HepG2 (cell line): ENCODE measurements around the gene FGFR2. TPM values are rescaled to one million over a fixed set of nuclear protein-coding genes. Genes with fewer than 3 reads are reported as not detected.

Experiments
- ATAC-seq: fragments of 200-7000 bp; cut with Tn5 transposase; 3 replicates; pipeline ENCODE4 v1.9.1; 2020; ENCODE audit warnings: mild to moderate bottlenecking, moderate library complexity
- BruUV-seq: library from RNA; stranded (reverse); fragments of 400-500 nt; replicated peaks from 2 replicates; lab custom pipeline; 2021; lab: Mats Ljungman, UMichigan
- CTCF ChIA-PET: fragments of 300-600 bp; formaldehyde crosslinking; extraction: SDS; loops from one replicate; lab custom pipeline; 2021; ENCODE audit warnings: low total read pairs, inconsistent platforms, low intra/inter-chr PET ratio; lab: Yijun Ruan, JAX
- POLR2A ChIA-PET: fragments of 350-600 bp; sonication (Branson Sonifier 250); formaldehyde crosslinking; loops from one replicate; lab custom pipeline; 2020; ENCODE audit warnings: antibody characterized with exemption, inconsistent platforms; lab: Yijun Ruan, JAX
- DNase-seq: peaks from one replicate; pipeline ENCODE4 v3.0.0-alpha.2; 2015; ENCODE audit warnings: low spot score
- FAIRE-seq: peaks from 3 replicates; lab custom pipeline; 2011; peaks lifted over from hg19 to GRCh38; lab: Jason Lieb, UNC
- H2AFZ ChIP-seq: one replicate; pipeline ENCODE4 v1.6.1; 2011; ENCODE audit warnings: low read length, inconsistent platforms
- H3K27ac ChIP-seq: fragments of 300-600 bp; 3 replicates; pipeline ENCODE4 v1.8.0; 2011; ENCODE audit warnings: mixed run types, mild to moderate bottlenecking, mixed read lengths, low read length, inconsistent platforms; ENCODE audit not compliant: insufficient read depth; ENCODE audit errors: extremely low read length
- H3K27me3 ChIP-seq, 2 experiments: fragments of 200-600 bp in 1 of 2; 2 replicates in 1 of 2; 3 replicates in 1 of 2; pipeline versions ENCODE4 v1.6.0 to v1.8.0; 2011; ENCODE audit warnings: low read length in 2 of 2, mild to moderate bottlenecking in 2 of 2, moderate library complexity in 2 of 2, inconsistent platforms in 1 of 2; ENCODE audit not compliant: insufficient read depth in 2 of 2, control insufficient read depth in 1 of 2
- H3K36me3 ChIP-seq, 2 experiments: fragments of 200-600 bp in 1 of 2; replicated peaks in 1 of 2; 2 replicates in 1 of 2; 3 replicates in 1 of 2; pipeline versions ENCODE4 v1.5.1 to v1.8.0; 2011; ENCODE audit warnings: low read length in 2 of 2, inconsistent platforms in 1 of 2; ENCODE audit not compliant: insufficient read depth in 2 of 2, control insufficient read depth in 1 of 2
- H3K4me1 ChIP-seq: 2 replicates; pipeline ENCODE4 v1.5.1; 2012; ENCODE audit warnings: low read length, inconsistent platforms; ENCODE audit not compliant: insufficient read depth
- H3K4me2 ChIP-seq: 2 replicates; pipeline ENCODE4 v1.6.0; 2011; ENCODE audit warnings: low read depth, low read length, inconsistent platforms
- H3K4me3 ChIP-seq, 3 experiments: fragments of 200-600 bp in 1 of 3; sonication (generic), shearing (Covaris generic) in 1 of 3; replicated peaks in 1 of 3; 2 replicates each; pipeline ENCODE4 v1.5.1; 2011 to 2016; ENCODE audit warnings: low read length in 3 of 3, inconsistent platforms in 2 of 3, low read depth in 2 of 3, mild to moderate bottlenecking in 2 of 3, control low read depth in 1 of 3, mixed read lengths in 1 of 3; ENCODE audit not compliant: insufficient read depth in 1 of 3
- H3K79me2 ChIP-seq: one replicate; pipeline ENCODE4 v1.6.1; 2011; ENCODE audit warnings: low read length, inconsistent platforms; ENCODE audit not compliant: insufficient read depth
- H3K9ac ChIP-seq: 2 replicates; pipeline ENCODE4 v1.6.0; 2011; ENCODE audit warnings: mild to moderate bottlenecking, low read depth, low read length, inconsistent platforms; ENCODE audit not compliant: insufficient read depth
- H3K9me3 ChIP-seq: 2 replicates; pipeline ENCODE4 v1.5.1; 2012; ENCODE audit warnings: mild to moderate bottlenecking, low read length
- H4K20me1 ChIP-seq: 2 replicates; pipeline ENCODE4 v1.6.0; 2011; ENCODE audit warnings: inconsistent platforms, mild to moderate bottlenecking, low read length, moderate library complexity; ENCODE audit not compliant: insufficient read depth
- KDM5A ChIP-seq: fragments of 200-600 bp; sonication (generic); IDR thresholded peaks from 2 replicates; pipeline ENCODE4 v1.7.0; 2018; ENCODE audit warnings: antibody characterized with exemption, mild to moderate bottlenecking, low read length, borderline replicate concordance
- MAFF ChIP-seq: IDR thresholded peaks from 2 replicates; pipeline ENCODE4 v1.6.1; 2011; ENCODE audit warnings: low read depth, low read length, improper control_type of control experiment
- MAFK ChIP-seq, 2 experiments: IDR thresholded peaks in 1 of 2; conservative IDR thresholded peaks in 1 of 2; 2 replicates each; pipeline ENCODE4 v1.6.1; 2011; ENCODE audit warnings: improper control_type of control experiment in 2 of 2, low read length in 2 of 2
- NKX3-1 ChIP-seq: sonication (generic); formaldehyde crosslinking; IDR thresholded peaks from 2 replicates; pipeline ENCODE4 v1.5.0; 2020; ENCODE audit warnings: missing genetic modification reagents
- RXRB ChIP-seq: IDR thresholded peaks from 2 replicates; pipeline ENCODE4 v1.6.1; 2016; ENCODE audit warnings: borderline replicate concordance, missing genetic modification reagents, missing compliant biosample characterization
- ZNF382 ChIP-seq: sonication (generic); formaldehyde crosslinking; IDR thresholded peaks from 2 replicates; pipeline ENCODE4 v1.5.0; 2020; ENCODE audit warnings: missing genetic modification reagents, mild to moderate bottlenecking, borderline replicate concordance
- WGBS: methylation state at CpG from one replicate; pipeline ENCODE4 v1.1.6; 2017; ENCODE audit warnings: low lambda C conversion rate; 5-methylcytosine and 5-hydroxymethylcytosine counted together
- in situ Hi-C: cut with HindIII; loops from 2 replicates; pipeline ENCODE4 v1.10.0; 2017; ENCODE audit warnings: low pct_unique_long_range_greater_than_20kb; ENCODE audit not compliant: extremely low pct_ligation_motif_present
- intact Hi-C: fragments of 100-400 bp; cut with micrococcal nuclease; formaldehyde crosslinking; loops from one replicate; pipeline ENCODE4 v1.10.0; 2022; ENCODE audit not compliant: unreplicated experiment
- polyA plus RNA-seq, 8 experiments: library from polyadenylated mRNA; depleted of rRNA in 3 of 8; stranded (reverse) in 7 of 8; unstranded in 1 of 8; fragments of >200 nt; fragmentation: Illumina TruSeq in 4 of 8; extraction: Trizol in 4 of 8; gene quantifications; 2 replicates each; pipeline versions ENCODE4 v1.2.1 to v1.2.3, GENCODE V29; 2011 to 2016; ENCODE audit warnings: low read depth in 4 of 8, missing spikeins in 1 of 8, mixed read lengths in 1 of 8; ENCODE audit not compliant: insufficient read depth in 1 of 8
- total RNA-seq, 5 experiments: library from RNA; depleted of rRNA; stranded (reverse); fragments of >200 nt; fragmentation: Illumina TruSeq; extraction: Trizol; gene quantifications; 2 replicates each; pipeline ENCODE4 v1.2.3, GENCODE V29; 2016; ENCODE audit warnings: low read depth in 1 of 5
- TF ChIP-seq, protein P1 (sequence below): sonication (generic); formaldehyde crosslinking; IDR thresholded peaks from 2 replicates; pipeline ENCODE4 v1.8.0; 2022; ENCODE audit warnings: missing genetic modification reagents, mild to moderate bottlenecking, inconsistent platforms, borderline replicate concordance

The FGFR2 gene
- total and polyA plus RNA-seq, 2 of the 13 experiments (the other 11 are each of a cell fraction or from before 2014, with no cell fraction given) = 1.6 to 2.6 TPM

DNA sequence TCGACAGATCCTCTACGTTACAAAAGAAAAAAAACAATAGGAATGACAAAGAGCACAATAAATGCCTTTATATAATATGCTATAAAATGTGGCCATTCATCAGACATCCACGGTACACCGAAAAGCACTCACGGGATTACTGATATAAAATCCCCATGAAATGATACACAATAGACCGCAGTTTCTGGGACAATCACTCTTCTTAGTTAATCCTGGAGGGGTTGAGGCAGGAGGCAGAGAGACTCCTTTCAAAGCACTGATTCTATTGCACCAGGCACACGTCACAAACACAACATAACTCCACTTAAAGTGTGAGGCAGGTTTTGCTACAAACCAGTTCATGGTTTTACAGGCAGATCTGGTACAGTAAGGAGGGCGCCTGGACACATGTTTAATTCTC lies 113.8 kb downstream of the FGFR2 start (continued):
- no peak for TF ChIP-seq ZNF382 (CRISPR knock-in tag)
- no peak for TF ChIP-seq KDM5A
- TF ChIP-seq, protein P1, sequence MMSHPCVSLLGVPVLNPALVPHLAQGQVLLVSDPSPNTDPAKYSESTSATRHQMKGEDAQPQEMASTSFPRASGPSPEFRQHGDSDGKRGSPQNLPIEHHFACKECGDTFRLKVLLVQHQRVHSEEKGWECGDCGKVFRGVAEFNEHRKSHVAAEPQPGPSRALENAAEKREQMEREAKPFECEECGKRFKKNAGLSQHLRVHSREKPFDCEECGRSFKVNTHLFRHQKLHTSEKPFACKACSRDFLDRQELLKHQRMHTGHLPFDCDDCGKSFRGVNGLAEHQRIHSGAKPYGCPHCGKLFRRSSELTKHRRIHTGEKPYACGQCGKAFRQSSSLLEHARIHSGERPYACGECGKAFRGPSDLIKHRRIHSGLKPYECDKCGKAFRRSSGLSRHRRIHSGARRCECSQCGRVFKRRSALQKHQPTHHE (CRISPR knock-in tag) = no peak
- TF ChIP-seq NKX3-1 = no peak
- TF ChIP-seq, all 625 proteins: peak for 0

DNA sequence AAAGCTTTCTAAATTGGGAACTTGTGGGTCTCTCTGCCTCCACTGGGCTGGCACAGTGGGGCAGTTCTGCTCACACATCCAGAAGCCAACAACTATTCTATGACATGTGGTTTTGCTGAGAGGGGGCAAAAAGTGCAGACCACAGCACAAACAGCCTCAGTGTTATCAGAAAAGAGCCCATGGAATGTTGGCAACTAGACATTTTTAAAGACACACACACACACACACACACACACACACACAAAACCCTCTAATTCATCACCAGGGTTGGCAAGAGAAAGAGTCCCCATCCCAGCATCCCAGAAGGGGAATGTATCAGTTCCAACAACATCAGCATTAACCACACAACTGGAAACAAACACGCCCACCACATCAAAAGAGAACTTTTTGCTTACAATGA lies 117.1 kb downstream of the FGFR2 start:
- peaks cover 5% of the 10 kb centered on the region for H3K4me1 ChIP-seq
- TF ChIP-seq MAFF (0 out of 2 replicates have a peak, but pooled peaks have one; percentile 8), RXRB (CRISPR knock-in tag) (no peak), MAFK (conservative IDR thresholded peaks at IDR 0.05 in 1 of 2, IDR thresholded peaks at IDR 0.05 in 1 of 2; ENCODE audit: low read length in 2 of 2) (peak in 1 of 2 experiments; percentile 43; a peak in 3 of 4 replicates)
- no peak overlapping the region for H3K27ac ChIP-seq

More for the DNA sequence above, 117.1 kb downstream of the FGFR2 start:
- DNase-seq (no peak), FAIRE-seq (no peak), ATAC-seq (no peak)
- 97% methylated on average over 1 of the region's 1 CpG for WGBS
- Histone ChIP-seq H3K27me3 (no peaks in the 10 kb centered on the region), H3K4me2 (no peak overlapping the region), H3K9me3 (no peaks in the 10 kb centered on the region), H2AFZ (no peak overlapping the region), H4K20me1 (no peaks in the 10 kb centered on the region), H3K79me2 (no peaks in the 10 kb centered on the region), H3K9ac (no peak overlapping the region), H3K36me3 (0 out of 5 replicates have a peak, but pooled peaks cover 0 to 4% of the 10 kb centered on the region in 2 experiments), H3K4me3 (no peak overlapping the region)
- in situ Hi-C loops = no loop called here
- BruUV-seq = no TSS peak
- CTCF ChIA-PET = no interaction called here
- intact Hi-C loops = no loop called here
- POLR2A ChIA-PET = no interaction called here
